ENCODE data around the gene COL15A1. TPM values are rescaled to one million over a fixed set of nuclear protein-coding genes. Genes with fewer than 3 reads are reported as not detected.

COL15A1 gene
- total and polyA plus RNA-seq, 4 donors = 6.3 to 126 (median 36.4) TPM

DNA sequence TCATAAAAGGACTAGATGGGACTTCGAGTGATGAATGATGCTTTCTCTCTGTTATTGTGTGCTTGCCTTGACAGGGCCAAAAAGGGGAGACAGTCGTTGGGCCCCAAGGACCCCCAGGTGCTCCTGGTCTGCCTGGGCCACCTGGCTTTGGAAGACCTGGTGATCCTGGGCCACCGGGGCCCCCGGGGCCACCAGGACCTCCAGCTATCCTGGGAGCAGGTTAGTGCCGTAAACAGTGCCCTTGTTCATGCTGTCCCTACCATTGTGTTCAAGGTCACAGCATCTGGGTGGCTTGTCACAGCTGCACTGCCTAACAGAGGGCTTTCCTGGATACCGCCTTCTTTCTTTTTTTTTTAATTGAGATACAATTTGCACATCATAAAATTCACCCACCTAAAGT, 112.5 kb downstream of the COL15A1 start:
- Histone ChIP-seq H3K27ac (ENCODE audit: low read depth in 1 of 2, low read length in 2 of 2) (no peak overlapping the region), H3K4me1 (ENCODE audit: control insufficient read depth in 1 of 2, insufficient read depth in 2 of 2, low read length in 2 of 2) (no peaks in the 10 kb centered on the region)

DNA sequence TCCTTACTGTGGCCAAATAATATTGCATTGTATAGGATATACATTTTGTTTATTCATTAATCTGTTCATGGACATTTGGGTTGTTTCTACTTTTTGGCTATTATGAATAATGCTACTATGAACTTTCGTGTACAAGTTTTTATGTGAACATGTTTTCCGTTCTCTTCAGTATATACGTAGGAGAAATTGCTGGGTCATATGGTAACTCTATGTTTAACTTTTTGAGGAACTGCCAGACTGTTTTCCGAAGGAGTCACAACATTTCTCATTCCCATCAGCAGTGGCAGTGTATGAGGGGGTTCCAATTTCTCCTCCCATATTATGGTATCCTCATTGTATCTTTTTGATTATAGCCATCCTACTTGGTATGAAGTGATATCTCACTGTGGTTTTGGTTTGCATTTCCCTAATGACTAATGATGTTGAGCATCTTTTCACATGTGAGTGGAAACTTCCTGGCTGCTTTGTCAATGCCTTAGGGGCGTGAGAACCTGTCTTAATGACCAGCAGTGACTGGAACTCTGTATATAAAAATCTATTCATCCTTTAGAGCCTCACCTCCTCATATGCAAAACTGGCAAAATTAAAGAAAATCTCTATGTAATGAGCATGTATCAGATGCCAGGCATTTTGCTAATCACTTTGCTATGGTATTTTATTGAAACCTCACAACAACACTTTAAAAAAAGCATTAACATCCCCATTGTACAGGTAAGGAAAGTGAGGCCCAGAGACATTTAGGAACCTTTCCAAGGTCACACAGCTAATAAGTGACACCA, 113.4 kb downstream of the COL15A1 start:
- intact Hi-C loops (cut with DNase I) = no loop called here
- Histone ChIP-seq H3K4me1 (ENCODE audit: control insufficient read depth in 1 of 2, insufficient read depth in 2 of 2, low read length in 2 of 2) (no peaks in the 10 kb centered on the region), H3K27ac (ENCODE audit: low read depth in 1 of 2, low read length in 2 of 2) (no peak overlapping the region), H3K36me3 (ENCODE audit: control insufficient read depth in 1 of 2, insufficient read depth in 2 of 2, low read length in 1 of 2) (no peaks in the 10 kb centered on the region), H3K4me3 (ENCODE audit: low read length in 2 of 2) (no peak overlapping the region), H3K9me3 (ENCODE audit: control insufficient read depth, low read length) (no peaks in the 10 kb centered on the region), H3K27me3 (ENCODE audit: control insufficient read depth in 1 of 2, insufficient read depth in 2 of 2, low read length in 1 of 2) (no peaks in the 10 kb centered on the region)
- 88 to 92% methylated on average over 5 of the region's 5 CpGs for WGBS, 2 donors
- ATAC-seq (ENCODE audit: low FRiP score) (no peak), DNase-seq (no peak)

More for the DNA sequence above, 112.5 kb downstream of the COL15A1 start:
- 96 to 98% methylated on average over 6 of the region's 6 CpGs for WGBS, 2 donors
- DNase-seq = no peak
- Histone ChIP-seq H3K36me3 (ENCODE audit: control insufficient read depth in 1 of 2, insufficient read depth in 2 of 2, low read length in 1 of 2) (no peaks in the 10 kb centered on the region), H3K4me3 (ENCODE audit: low read length in 2 of 2) (no peak overlapping the region), H3K27me3 (ENCODE audit: control insufficient read depth in 1 of 2, insufficient read depth in 2 of 2, low read length in 1 of 2) (no peaks in the 10 kb centered on the region), H3K9me3 (ENCODE audit: control insufficient read depth, low read length) (no peaks in the 10 kb centered on the region)
- ATAC-seq (ENCODE audit: low FRiP score) = no peak
- intact Hi-C loops (cut with DNase I) = no loop called here

DNA sequence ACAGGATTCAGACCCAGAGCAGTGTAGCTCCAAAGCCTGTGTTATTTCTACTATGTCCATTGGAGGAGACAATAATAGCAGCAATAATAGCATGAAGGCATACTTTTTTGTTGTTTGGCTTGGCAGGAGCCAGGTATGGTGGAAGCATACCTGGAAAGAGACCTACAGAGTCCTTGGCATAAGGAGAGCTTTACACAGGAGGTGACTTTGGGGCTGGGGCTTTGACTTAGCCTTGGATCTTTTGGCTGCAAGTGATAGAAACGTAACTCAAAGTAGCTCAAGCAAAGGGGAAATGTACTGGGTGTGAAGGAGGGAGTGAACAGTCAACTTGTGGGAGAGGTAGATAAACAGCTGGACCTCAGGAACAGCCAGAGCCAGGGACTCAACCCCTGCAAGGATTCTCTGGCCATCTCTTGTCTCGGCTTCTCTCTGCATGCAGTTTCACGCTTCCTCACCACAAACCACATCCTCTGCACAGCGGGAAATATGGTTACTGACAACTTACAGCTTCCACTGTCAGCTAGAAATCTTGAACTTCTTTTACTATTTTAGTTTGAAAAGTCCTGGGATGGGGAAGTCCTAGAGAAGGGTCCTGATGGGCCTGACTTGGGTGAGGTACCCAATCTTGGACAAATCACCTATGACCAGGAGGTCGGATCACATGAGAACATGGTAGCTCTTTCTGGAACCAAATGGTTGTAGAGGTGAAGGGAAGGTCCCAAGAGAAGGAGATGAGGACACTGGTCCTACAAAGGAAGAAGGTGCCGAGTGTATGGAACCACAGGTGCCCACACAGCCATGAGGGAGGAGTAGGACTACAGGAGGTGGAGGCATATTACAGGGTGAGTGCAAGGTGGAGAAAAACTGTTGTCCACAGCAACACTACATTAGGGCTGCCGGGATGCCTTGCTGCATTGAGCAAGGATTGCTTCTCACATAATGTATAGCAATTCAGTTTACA, 114.2 kb downstream of the COL15A1 start:
- Histone ChIP-seq H3K27me3 (ENCODE audit: control insufficient read depth in 1 of 2, insufficient read depth in 2 of 2, low read length in 1 of 2) (no peaks in the 10 kb centered on the region), H3K4me3 (ENCODE audit: low read length in 2 of 2) (no peak overlapping the region), H3K4me1 (ENCODE audit: control insufficient read depth in 1 of 2, insufficient read depth in 2 of 2, low read length in 2 of 2) (no peaks in the 10 kb centered on the region), H3K27ac (ENCODE audit: low read depth in 1 of 2, low read length in 2 of 2) (no peak overlapping the region), H3K9me3 (ENCODE audit: control insufficient read depth, low read length) (no peaks in the 10 kb centered on the region), H3K36me3 (ENCODE audit: control insufficient read depth in 1 of 2, insufficient read depth in 2 of 2, low read length in 1 of 2) (peaks cover 0 to 3% of the 10 kb centered on the region in 2 donors)
- DNase-seq (peak in 1 of 2 donors; percentile 70), ATAC-seq (ENCODE audit: low FRiP score) (no peak)
- intact Hi-C loops (cut with DNase I) = no loop called here
- 92% methylated on average over 7 of the region's 7 CpGs for WGBS, 2 donors

DNA sequence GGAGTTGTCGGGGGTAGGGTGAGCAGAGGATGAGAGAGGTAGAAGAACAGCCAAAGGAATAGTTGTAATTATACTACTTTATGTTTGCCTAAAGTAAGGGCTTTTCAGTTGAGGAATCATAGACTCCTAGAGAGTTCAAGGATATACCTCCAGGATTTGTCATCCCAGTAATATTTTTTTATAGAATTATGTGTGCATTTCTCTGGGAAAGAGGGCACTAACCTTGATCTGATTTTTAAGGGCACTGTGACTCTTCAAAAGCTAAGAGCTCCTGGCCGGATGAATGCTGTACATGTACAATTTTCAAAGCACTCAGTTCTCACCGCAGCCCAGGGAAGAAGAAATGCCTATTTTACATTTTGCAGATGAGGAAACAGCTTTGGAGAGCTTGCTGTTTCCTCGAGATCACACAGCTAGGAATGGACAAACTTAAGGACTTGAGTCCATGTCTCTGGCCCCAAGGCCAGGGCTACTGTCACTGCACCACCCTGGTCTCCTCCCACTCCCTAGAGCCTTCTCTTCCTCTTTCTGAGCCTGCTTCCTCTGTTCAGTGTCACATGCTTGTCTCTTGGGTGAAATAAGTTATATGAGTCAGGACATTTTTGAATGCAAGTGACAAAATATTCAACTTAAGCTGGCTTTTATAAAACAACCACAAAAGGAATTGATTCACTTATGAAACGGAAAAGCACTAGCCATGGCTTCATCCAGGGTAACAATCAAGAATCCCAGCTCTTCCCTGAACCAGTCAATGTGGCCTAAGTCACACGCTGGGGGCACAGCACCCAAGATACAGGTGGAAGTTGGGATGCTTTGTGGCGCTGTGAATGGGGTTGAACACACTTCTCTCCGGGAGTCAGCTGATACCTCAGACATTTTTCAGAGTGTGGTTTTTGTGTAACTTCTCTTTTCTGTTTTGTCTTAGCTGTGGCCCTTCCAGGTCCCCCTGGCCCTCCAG, 115.5 kb downstream of the COL15A1 start:
- Histone ChIP-seq H3K36me3 (ENCODE audit: control insufficient read depth in 1 of 2, insufficient read depth in 2 of 2, low read length in 1 of 2) (peaks cover 0 to 7% of the 10 kb centered on the region in 2 donors), H3K4me1 (ENCODE audit: control insufficient read depth in 1 of 2, insufficient read depth in 2 of 2, low read length in 2 of 2) (no peaks in the 10 kb centered on the region), H3K27ac (ENCODE audit: low read depth in 1 of 2, low read length in 2 of 2) (no peak overlapping the region), H3K9me3 (ENCODE audit: control insufficient read depth, low read length) (no peaks in the 10 kb centered on the region), H3K27me3 (ENCODE audit: control insufficient read depth in 1 of 2, insufficient read depth in 2 of 2, low read length in 1 of 2) (no peaks in the 10 kb centered on the region), H3K4me3 (ENCODE audit: low read length in 2 of 2) (no peak overlapping the region)
- DNase-seq (peak in 1 of 2 donors; percentile 71), ATAC-seq (ENCODE audit: low FRiP score) (peak; percentile 75)
- 83 to 85% methylated on average over 8 of the region's 8 CpGs for WGBS, 2 donors
- intact Hi-C loops (cut with DNase I) = no loop called here

DNA sequence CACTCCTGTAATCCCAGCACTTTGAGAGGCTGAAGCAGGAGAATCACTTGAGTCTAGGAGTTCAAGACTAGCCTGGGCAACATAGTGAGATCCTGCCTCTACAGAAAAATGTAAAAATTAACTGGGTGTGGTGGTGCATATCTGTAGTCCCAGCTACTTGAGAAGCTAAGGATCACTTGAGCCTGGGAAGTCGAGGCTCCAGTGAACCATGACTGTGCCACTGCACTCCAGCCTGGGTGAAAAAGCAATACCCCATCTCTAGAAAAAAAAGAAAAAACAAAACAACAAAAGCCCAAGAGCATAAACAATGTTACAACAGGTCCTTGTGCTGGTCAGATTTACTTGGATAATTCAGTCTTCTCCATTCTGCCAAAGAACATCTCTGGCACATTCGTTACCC, 116.9 kb downstream of the COL15A1 start:
- H3K27me3 ChIP-seq (ENCODE audit: control insufficient read depth in 1 of 2, insufficient read depth in 2 of 2, low read length in 1 of 2) = no peaks in the 10 kb centered on the region
- H3K4me3 ChIP-seq (ENCODE audit: low read length in 2 of 2) = no peak overlapping the region
- ATAC-seq (ENCODE audit: low FRiP score) (no peak), DNase-seq (no peak)
- H3K27ac ChIP-seq (ENCODE audit: low read depth in 1 of 2, low read length in 2 of 2) = no peak overlapping the region
- no peaks in the 10 kb centered on the region for H3K4me1 ChIP-seq (ENCODE audit: control insufficient read depth in 1 of 2, insufficient read depth in 2 of 2, low read length in 2 of 2)
- no peaks in the 10 kb centered on the region for H3K9me3 ChIP-seq (ENCODE audit: control insufficient read depth, low read length)
- H3K36me3 ChIP-seq (ENCODE audit: control insufficient read depth in 1 of 2, insufficient read depth in 2 of 2, low read length in 1 of 2) = peaks cover 0 to 7% of the 10 kb centered on the region in 2 donors
- WGBS, 2 donors = 80 to 83% methylated on average over 2 of the region's 2 CpGs
- intact Hi-C loops (cut with DNase I) = no loop called here

DNA sequence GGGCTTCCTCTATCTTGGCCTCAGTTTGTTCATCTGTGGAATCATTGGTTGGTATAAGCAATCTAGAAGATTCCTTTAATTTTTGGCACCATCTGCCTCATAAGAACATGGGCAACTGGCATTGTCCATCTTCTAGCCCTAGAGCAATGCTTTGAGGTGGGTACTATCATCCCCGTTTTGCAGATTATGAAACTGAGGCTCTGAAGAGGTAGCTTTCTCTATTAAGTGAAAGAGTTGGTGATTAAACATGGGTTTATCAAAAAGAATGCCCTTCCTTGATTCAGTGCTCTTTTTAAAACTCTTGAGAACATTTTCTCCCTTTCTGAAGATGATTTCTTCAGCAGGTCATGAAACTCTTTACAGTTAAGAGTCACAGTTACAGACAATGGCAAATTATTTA, 118.8 kb downstream of the COL15A1 start:
- intact Hi-C loops (cut with DNase I) = no loop called here
- H3K4me1 ChIP-seq (ENCODE audit: control insufficient read depth in 1 of 2, insufficient read depth in 2 of 2, low read length in 2 of 2) = no peaks in the 10 kb centered on the region
- H3K27ac ChIP-seq (ENCODE audit: low read depth in 1 of 2, low read length in 2 of 2) = no peak overlapping the region
- peaks cover 0 to 7% of the 10 kb centered on the region in 2 donors for H3K36me3 ChIP-seq (ENCODE audit: control insufficient read depth in 1 of 2, insufficient read depth in 2 of 2, low read length in 1 of 2)
- H3K27me3 ChIP-seq (ENCODE audit: control insufficient read depth in 1 of 2, insufficient read depth in 2 of 2, low read length in 1 of 2) = no peaks in the 10 kb centered on the region
- 96 to 100% methylated on average over 1 of the region's 1 CpG for WGBS, 2 donors
- DNase-seq (no peak), ATAC-seq (ENCODE audit: low FRiP score) (no peak)
- H3K4me3 ChIP-seq (ENCODE audit: low read length in 2 of 2) = no peak overlapping the region
- H3K9me3 ChIP-seq (ENCODE audit: control insufficient read depth, low read length) = no peaks in the 10 kb centered on the region

DNA sequence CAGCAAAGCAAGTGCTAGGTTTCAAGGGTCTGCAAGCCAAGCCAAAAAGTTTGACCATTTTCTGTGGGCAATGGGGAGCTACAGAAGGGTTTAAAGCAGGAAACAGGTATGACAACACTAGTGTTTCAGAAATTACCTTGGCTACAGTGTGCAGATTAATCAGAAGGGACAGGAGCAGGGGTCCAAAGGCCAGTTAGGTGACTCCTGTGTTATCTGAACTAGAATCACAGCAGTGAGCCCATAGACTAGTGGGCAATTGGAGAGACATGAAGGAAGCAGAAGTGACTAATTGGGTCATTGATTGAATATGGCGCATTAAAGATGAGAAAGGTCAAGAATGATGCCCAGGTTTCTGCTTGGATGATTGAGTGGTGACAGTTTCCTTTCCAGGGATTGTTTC, 119.8 kb downstream of the COL15A1 start:
- no peak overlapping the region for H3K27ac ChIP-seq (ENCODE audit: low read depth in 1 of 2, low read length in 2 of 2)
- H3K36me3 ChIP-seq (ENCODE audit: control insufficient read depth in 1 of 2, insufficient read depth in 2 of 2, low read length in 1 of 2) = peaks cover 0 to 7% of the 10 kb centered on the region in 2 donors
- no peaks in the 10 kb centered on the region for H3K27me3 ChIP-seq (ENCODE audit: control insufficient read depth in 1 of 2, insufficient read depth in 2 of 2, low read length in 1 of 2)
- intact Hi-C loops (cut with DNase I) = no loop called here
- H3K9me3 ChIP-seq (ENCODE audit: control insufficient read depth, low read length) = no peaks in the 10 kb centered on the region
- H3K4me3 ChIP-seq (ENCODE audit: low read length in 2 of 2) = no peak overlapping the region
- WGBS, 2 donors = 95 to 100% methylated on average over 1 of the region's 1 CpG
- DNase-seq (no peak), ATAC-seq (ENCODE audit: low FRiP score) (no peak)
- no peaks in the 10 kb centered on the region for H3K4me1 ChIP-seq (ENCODE audit: control insufficient read depth in 1 of 2, insufficient read depth in 2 of 2, low read length in 2 of 2)

DNA sequence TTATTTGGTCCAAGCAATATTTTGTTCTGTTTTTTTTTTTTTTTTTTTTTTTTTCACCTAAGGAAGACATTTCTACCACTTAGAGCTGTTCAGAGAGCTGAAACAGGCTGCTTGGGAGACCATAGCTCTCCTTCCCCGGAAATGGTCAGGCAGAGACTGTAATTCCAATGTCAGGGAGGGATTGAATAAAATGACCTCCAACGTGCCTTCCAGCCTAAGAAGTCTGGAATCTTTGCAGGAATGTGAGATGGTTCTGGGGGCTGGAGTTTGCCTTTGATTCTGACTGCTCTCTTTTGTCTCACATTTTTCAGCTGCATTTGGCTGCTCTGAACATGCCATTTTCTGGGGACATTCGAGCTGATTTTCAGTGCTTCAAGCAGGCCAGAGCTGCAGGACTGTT, 122.9 kb downstream of the COL15A1 start:
- no peak overlapping the region for H3K4me3 ChIP-seq (ENCODE audit: low read length in 2 of 2)
- H3K27me3 ChIP-seq (ENCODE audit: control insufficient read depth in 1 of 2, insufficient read depth in 2 of 2, low read length in 1 of 2) = no peaks in the 10 kb centered on the region
- DNase-seq (no peak), ATAC-seq (ENCODE audit: low FRiP score) (no peak)
- intact Hi-C loops (cut with DNase I) = no loop called here
- H3K4me1 ChIP-seq (ENCODE audit: control insufficient read depth in 1 of 2, insufficient read depth in 2 of 2, low read length in 2 of 2) = peaks cover 0 to 2% of the 10 kb centered on the region in 2 donors
- H3K36me3 ChIP-seq (ENCODE audit: control insufficient read depth in 1 of 2, insufficient read depth in 2 of 2, low read length in 1 of 2) = peaks cover 0 to 7% of the 10 kb centered on the region in 2 donors
- peak overlapping the region in 1 of 2 donors; percentile 33 for H3K27ac ChIP-seq (ENCODE audit: low read depth in 1 of 2, low read length in 2 of 2)
- 74 to 88% methylated on average over 3 of the region's 3 CpGs for WGBS, 2 donors
- H3K9me3 ChIP-seq (ENCODE audit: control insufficient read depth, low read length) = no peaks in the 10 kb centered on the region
